ENCODE data around the gene SLC16A14. TPM values are rescaled to one million over a fixed set of nuclear protein-coding genes. Genes with fewer than 3 reads are reported as not detected.
A peak's percentile ranks its signal among the peaks of the same experiment; 100 is the strongest.

SLC16A14 gene
- total and polyA plus RNA-seq, 2 experiments from 2014 or later = 1.1 to 2.7 TPM

DNA sequence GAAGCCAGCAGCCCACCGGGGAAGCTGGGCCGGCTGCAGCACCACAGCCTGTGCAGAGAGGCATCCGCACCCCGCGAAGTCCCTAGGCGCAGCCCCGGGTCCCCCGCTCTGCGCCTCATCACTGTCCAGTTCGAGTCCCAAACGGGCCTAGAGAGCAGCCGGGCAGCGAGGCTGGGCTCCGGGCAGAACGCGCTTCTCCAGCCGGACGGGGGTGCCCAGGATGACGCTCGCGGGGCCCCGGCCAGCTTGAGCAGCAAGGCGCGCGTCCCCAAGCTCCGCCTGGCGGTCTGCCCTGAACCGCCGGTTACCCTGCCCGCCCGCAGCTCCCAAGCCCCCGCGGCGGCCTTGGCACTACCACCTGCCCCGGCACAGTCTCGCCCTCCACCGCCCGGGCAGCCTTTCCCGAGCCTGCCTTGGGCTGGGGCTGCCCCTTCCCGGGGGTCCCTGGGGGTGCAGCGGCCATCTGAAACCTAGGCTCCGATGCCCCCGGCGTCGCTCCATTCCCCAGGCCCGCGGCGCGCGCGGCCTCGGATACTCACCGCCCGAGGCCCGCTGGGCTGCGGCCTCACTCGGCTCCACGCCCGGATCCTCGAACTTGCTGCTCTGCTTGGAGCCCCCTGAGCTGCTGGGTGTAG is 591 bp downstream of the SLC16A14 start (continued):
- TF ChIP-seq JUNB (IDR thresholded peaks at IDR 0.05; ENCODE audit: unreplicated experiment) (no peak), ZNF331 (CRISPR knock-in tag; IDR thresholded peaks at IDR 0.05; ENCODE audit: low read depth) (no peak), EZH2 (IDR thresholded peaks at IDR 0.05; ENCODE audit: low read depth, unreplicated experiment) (peak; percentile 24)
- TF ChIP-seq, protein P1, sequence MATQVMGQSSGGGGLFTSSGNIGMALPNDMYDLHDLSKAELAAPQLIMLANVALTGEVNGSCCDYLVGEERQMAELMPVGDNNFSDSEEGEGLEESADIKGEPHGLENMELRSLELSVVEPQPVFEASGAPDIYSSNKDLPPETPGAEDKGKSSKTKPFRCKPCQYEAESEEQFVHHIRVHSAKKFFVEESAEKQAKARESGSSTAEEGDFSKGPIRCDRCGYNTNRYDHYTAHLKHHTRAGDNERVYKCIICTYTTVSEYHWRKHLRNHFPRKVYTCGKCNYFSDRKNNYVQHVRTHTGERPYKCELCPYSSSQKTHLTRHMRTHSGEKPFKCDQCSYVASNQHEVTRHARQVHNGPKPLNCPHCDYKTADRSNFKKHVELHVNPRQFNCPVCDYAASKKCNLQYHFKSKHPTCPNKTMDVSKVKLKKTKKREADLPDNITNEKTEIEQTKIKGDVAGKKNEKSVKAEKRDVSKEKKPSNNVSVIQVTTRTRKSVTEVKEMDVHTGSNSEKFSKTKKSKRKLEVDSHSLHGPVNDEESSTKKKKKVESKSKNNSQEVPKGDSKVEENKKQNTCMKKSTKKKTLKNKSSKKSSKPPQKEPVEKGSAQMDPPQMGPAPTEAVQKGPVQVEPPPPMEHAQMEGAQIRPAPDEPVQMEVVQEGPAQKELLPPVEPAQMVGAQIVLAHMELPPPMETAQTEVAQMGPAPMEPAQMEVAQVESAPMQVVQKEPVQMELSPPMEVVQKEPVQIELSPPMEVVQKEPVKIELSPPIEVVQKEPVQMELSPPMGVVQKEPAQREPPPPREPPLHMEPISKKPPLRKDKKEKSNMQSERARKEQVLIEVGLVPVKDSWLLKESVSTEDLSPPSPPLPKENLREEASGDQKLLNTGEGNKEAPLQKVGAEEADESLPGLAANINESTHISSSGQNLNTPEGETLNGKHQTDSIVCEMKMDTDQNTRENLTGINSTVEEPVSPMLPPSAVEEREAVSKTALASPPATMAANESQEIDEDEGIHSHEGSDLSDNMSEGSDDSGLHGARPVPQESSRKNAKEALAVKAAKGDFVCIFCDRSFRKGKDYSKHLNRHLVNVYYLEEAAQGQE (IDR thresholded peaks at IDR 0.05; ENCODE audit: unreplicated experiment) = no peak

DNA sequence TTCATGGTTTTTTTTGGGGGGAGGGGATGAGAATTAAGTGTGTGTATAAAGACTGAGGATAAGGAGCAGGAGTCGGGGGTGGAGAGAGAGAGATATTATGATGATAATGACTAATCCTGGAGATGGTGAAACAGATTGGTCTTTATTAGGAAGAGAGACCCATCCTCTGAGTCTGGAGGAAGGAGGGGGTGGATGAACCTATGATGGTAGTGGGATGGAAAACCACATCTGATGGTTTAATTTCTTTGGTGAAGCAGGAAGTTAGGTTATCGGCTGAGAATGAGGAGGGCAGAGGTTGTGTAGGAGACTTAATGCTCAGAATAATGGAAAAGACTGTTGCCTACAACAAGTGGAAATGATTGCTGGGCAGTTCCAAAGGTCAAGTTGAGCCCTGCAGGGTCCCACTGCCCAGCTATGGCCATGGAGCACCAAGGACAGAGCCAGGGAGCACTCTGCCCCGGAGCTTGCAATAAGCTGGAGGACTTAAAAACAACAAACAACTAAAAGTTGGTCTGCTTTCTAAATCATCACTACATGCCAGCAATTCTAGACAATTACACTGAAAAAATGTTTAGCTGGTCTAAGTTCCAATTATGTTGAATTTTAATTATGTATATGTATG is 7.9 kb downstream of the SLC16A14 start:
- no peaks in the 10 kb centered on the region for H3K36me3 ChIP-seq (ENCODE audit: insufficient read depth)
- Mint-ChIP-seq H3K4me3 (no peak overlapping the region), H3K36me3 (ENCODE audit: low read depth) (peaks cover 12% of the 10 kb centered on the region; the same call in 2 of the 3 replicates), H3K9me3 (peaks cover 5% of the 10 kb centered on the region; the same call in 2 of the 3 replicates), H3K27me3 (ENCODE audit: insufficient read depth, low read depth, poor library complexity) (peaks cover 1% of the 10 kb centered on the region), H3K27ac (no peak overlapping the region), H3K4me1 (no peaks in the 10 kb centered on the region)
- H3K4me2 ChIP-seq = no peak overlapping the region
- H2AFZ ChIP-seq = no peak overlapping the region
- ATAC-seq (no peak), DNase-seq (ENCODE audit: low spot score) (no peak)
- H3F3A ChIP-seq (replicated peaks; ENCODE audit: low read depth) = no peaks in the 10 kb centered on the region
- no peaks in the 10 kb centered on the region for H3K79me2 ChIP-seq (replicated peaks; ENCODE audit: insufficient read depth)
- H3K4me1 ChIP-seq (ENCODE audit: insufficient read depth) = no peaks in the 10 kb centered on the region
- H3K4me3 ChIP-seq = no peak overlapping the region
- H3K9me2 ChIP-seq (ENCODE audit: insufficient read depth) = no peaks in the 10 kb centered on the region
- H3K27me3 ChIP-seq (ENCODE audit: insufficient read depth) = no peaks in the 10 kb centered on the region
- H4K20me1 ChIP-seq (replicated peaks; ENCODE audit: insufficient read depth) = no peaks in the 10 kb centered on the region
- no peak overlapping the region for H3K27ac ChIP-seq (ENCODE audit: low read depth)
- TF ChIP-seq, protein P2, sequence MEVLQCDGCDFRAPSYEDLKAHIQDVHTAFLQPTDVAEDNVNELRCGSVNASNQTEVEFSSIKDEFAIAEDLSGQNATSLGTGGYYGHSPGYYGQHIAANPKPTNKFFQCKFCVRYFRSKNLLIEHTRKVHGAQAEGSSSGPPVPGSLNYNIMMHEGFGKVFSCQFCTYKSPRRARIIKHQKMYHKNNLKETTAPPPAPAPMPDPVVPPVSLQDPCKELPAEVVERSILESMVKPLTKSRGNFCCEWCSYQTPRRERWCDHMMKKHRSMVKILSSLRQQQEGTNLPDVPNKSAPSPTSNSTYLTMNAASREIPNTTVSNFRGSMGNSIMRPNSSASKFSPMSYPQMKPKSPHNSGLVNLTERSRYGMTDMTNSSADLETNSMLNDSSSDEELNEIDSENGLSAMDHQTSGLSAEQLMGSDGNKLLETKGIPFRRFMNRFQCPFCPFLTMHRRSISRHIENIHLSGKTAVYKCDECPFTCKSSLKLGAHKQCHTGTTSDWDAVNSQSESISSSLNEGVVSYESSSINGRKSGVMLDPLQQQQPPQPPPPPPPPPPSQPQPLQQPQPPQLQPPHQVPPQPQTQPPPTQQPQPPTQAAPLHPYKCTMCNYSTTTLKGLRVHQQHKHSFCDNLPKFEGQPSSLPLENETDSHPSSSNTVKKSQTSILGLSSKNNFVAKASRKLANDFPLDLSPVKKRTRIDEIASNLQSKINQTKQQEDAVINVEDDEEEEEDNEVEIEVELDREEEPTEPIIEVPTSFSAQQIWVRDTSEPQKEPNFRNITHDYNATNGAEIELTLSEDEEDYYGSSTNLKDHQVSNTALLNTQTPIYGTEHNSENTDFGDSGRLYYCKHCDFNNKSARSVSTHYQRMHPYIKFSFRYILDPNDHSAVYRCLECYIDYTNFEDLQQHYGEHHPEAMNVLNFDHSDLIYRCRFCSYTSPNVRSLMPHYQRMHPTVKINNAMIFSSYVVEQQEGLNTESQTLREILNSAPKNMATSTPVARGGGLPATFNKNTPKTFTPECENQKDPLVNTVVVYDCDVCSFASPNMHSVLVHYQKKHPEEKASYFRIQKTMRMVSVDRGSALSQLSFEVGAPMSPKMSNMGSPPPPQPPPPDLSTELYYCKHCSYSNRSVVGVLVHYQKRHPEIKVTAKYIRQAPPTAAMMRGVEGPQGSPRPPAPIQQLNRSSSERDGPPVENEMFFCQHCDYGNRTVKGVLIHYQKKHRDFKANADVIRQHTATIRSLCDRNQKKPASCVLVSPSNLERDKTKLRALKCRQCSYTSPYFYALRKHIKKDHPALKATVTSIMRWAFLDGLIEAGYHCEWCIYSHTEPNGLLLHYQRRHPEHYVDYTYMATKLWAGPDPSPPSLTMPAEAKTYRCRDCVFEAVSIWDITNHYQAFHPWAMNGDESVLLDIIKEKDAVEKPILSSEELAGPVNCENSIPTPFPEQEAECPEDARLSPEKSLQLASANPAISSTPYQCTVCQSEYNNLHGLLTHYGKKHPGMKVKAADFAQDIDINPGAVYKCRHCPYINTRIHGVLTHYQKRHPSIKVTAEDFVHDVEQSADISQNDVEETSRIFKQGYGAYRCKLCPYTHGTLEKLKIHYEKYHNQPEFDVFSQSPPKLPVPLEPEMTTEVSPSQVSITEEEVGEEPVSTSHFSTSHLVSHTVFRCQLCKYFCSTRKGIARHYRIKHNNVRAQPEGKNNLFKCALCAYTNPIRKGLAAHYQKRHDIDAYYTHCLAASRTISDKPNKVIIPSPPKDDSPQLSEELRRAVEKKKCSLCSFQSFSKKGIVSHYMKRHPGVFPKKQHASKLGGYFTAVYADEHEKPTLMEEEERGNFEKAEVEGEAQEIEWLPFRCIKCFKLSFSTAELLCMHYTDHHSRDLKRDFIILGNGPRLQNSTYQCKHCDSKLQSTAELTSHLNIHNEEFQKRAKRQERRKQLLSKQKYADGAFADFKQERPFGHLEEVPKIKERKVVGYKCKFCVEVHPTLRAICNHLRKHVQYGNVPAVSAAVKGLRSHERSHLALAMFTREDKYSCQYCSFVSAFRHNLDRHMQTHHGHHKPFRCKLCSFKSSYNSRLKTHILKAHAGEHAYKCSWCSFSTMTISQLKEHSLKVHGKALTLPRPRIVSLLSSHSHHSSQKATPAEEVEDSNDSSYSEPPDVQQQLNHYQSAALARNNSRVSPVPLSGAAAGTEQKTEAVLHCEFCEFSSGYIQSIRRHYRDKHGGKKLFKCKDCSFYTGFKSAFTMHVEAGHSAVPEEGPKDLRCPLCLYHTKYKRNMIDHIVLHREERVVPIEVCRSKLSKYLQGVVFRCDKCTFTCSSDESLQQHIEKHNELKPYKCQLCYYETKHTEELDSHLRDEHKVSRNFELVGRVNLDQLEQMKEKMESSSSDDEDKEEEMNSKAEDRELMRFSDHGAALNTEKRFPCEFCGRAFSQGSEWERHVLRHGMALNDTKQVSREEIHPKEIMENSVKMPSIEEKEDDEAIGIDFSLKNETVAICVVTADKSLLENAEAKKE (CRISPR knock-in tag; IDR thresholded peaks at IDR 0.05) = no peak
- TF ChIP-seq POLR2AphosphoS5 (IDR thresholded peaks at IDR 0.05; ENCODE audit: low read depth) = no peak
- TF ChIP-seq, protein P3, sequence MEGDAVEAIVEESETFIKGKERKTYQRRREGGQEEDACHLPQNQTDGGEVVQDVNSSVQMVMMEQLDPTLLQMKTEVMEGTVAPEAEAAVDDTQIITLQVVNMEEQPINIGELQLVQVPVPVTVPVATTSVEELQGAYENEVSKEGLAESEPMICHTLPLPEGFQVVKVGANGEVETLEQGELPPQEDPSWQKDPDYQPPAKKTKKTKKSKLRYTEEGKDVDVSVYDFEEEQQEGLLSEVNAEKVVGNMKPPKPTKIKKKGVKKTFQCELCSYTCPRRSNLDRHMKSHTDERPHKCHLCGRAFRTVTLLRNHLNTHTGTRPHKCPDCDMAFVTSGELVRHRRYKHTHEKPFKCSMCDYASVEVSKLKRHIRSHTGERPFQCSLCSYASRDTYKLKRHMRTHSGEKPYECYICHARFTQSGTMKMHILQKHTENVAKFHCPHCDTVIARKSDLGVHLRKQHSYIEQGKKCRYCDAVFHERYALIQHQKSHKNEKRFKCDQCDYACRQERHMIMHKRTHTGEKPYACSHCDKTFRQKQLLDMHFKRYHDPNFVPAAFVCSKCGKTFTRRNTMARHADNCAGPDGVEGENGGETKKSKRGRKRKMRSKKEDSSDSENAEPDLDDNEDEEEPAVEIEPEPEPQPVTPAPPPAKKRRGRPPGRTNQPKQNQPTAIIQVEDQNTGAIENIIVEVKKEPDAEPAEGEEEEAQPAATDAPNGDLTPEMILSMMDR (conservative IDR thresholded peaks at IDR 0.05; ENCODE audit: low read depth in 2 of 2) = no peak
- no peak for TF ChIP-seq EZH2phosphoT487 (IDR thresholded peaks at IDR 0.05; ENCODE audit: unreplicated experiment)
- no peak for TF ChIP-seq CREB1 (CRISPR knock-in tag; IDR thresholded peaks at IDR 0.05; ENCODE audit: low read depth)
- no peak for TF ChIP-seq ZNF114 (CRISPR knock-in tag; IDR thresholded peaks at IDR 0.05)
- TF ChIP-seq JUNB (IDR thresholded peaks at IDR 0.05; ENCODE audit: unreplicated experiment) = no peak
- TF ChIP-seq, protein P4, sequence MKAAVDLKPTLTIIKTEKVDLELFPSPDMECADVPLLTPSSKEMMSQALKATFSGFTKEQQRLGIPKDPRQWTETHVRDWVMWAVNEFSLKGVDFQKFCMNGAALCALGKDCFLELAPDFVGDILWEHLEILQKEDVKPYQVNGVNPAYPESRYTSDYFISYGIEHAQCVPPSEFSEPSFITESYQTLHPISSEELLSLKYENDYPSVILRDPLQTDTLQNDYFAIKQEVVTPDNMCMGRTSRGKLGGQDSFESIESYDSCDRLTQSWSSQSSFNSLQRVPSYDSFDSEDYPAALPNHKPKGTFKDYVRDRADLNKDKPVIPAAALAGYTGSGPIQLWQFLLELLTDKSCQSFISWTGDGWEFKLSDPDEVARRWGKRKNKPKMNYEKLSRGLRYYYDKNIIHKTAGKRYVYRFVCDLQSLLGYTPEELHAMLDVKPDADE (IDR thresholded peaks at IDR 0.05) = no peak
